ENCODE results near the gene GPR142. TPM values are rescaled to one million over a fixed set of nuclear protein-coding genes. Genes with fewer than 3 reads are reported as not detected.

Gene GPR142
- total and polyA plus RNA-seq, 10 of the 15 experiments (the other 5 are each of a cell fraction or from before 2014, with no cell fraction given), result not detected

GRCh38 chr17:74396567-74396966 lies 29.3 kb downstream of the GPR142 start:
- Histone ChIP-seq H3K4me3 (no peak overlapping the region), H3K4me1 (ENCODE audit: control insufficient read depth, insufficient read depth, low read length) (no peaks in the 10 kb centered on the region), H4K20me1 (ENCODE audit: control insufficient read depth, insufficient read depth) (no peaks in the 10 kb centered on the region), H3K27me3 (replicated peaks in 1 of 2; ENCODE audit: control insufficient read depth in 2 of 2, insufficient read depth in 2 of 2, low read length in 1 of 2) (no peaks in the 10 kb centered on the region; a peak in 1 of 4 replicates), H3K36me3 (ENCODE audit: control insufficient read depth in 2 of 2, insufficient read depth in 2 of 2, low read length in 1 of 2) (no peaks in the 10 kb centered on the region), H3K79me2 (ENCODE audit: control insufficient read depth, insufficient read depth, low read length) (no peaks in the 10 kb centered on the region), H2AFZ (ENCODE audit: control insufficient read depth, low read depth, low read length) (no peak overlapping the region), H3K9ac (ENCODE audit: control insufficient read depth, insufficient read depth, low read length) (no peak overlapping the region), H3K9me3 (replicated peaks; ENCODE audit: control insufficient read depth, insufficient read depth, low read length) (no peaks in the 10 kb centered on the region), H3K27ac (ENCODE audit: control insufficient read depth, insufficient read depth) (no peak overlapping the region), H3K4me2 (ENCODE audit: control insufficient read depth, insufficient read depth) (no peak overlapping the region)
- CTCF ChIA-PET, result no interaction called here
- RAD21 ChIA-PET (ENCODE audit: unreplicated experiment), result no interaction called here
- DNase-seq (ENCODE audit: low read depth, low spot score) (no peak), ATAC-seq (no peak), FAIRE-seq (no peak)
- SMC1A ChIA-PET (ENCODE audit: uncharacterized antibody, unreplicated experiment), result no interaction called here
- intact Hi-C loops (cut with micrococcal nuclease; ENCODE audit: unreplicated experiment) (no loop called here), in situ Hi-C loops (cut with MboI) (no loop called here)
- POLR2A ChIA-PET, result no interaction called here
- TF ChIP-seq USF2 (IDR thresholded peaks at IDR 0.05; ENCODE audit: borderline replicate concordance, low read depth, low read length) (no peak), ATF2 (IDR thresholded peaks at IDR 0.05; ENCODE audit: low read length) (no peak), ZBTB40 (IDR thresholded peaks at IDR 0.05; ENCODE audit: borderline replicate concordance) (no peak), RELB (IDR thresholded peaks at IDR 0.05; ENCODE audit: low read depth) (no peak), EZH2 (IDR thresholded peaks at IDR 0.05; ENCODE audit: borderline replicate concordance, control insufficient read depth, low read depth, low read length) (no peak), ZNF217 (IDR thresholded peaks at IDR 0.05) (no peak), IRF4 (IDR thresholded peaks at IDR 0.05; ENCODE audit: low read depth, low read length) (no peak), PAX8 (IDR thresholded peaks at IDR 0.05) (no peak), SRF (IDR thresholded peaks at IDR 0.05; ENCODE audit: low read depth in 2 of 2, low read length in 2 of 2) (no peak), ATF3 (IDR thresholded peaks at IDR 0.05; ENCODE audit: borderline replicate concordance, extremely low read depth, low read depth, low read length) (no peak), ZNF622 (IDR thresholded peaks at IDR 0.05) (no peak), PAX5 (IDR thresholded peaks at IDR 0.05; ENCODE audit: borderline replicate concordance, low read depth, low read length) (no peak)
- BruUV-seq (replicated peaks), result no TSS peak
- 28% methylated on average over 4 of the region's 4 CpGs for WGBS (ENCODE audit: insufficient coverage, insufficient replicate concordance, low lambda C conversion rate, missing lambda C conversion rate)

Data from GM12878 (cell line).